ENCODE data around the gene CAMTA1. TPM values are rescaled to one million over a fixed set of nuclear protein-coding genes. Genes with fewer than 3 reads are reported as not detected.

The CAMTA1 gene
- total and polyA plus RNA-seq, 8 donors, result 42.8 to 213 (median 118) TPM

- no peaks in the 10 kb centered on the region for H3K36me3 ChIP-seq
- peaks cover 0 to 7% (median 0%) of the 10 kb centered on the region in 4 donors for H3K4me1 ChIP-seq
- no peak overlapping the region for H3K27ac ChIP-seq
- WGBS, 5 donors, result 76 to 88% (median 80%) methylated on average over 2 of the region's 2 CpGs
- DNase-seq, result no peak
- TF ChIP-seq CTCF (IDR thresholded peaks at IDR 0.05), result no peak
- TF ChIP-seq EP300 (IDR thresholded peaks at IDR 0.05), result no peak
- TF ChIP-seq POLR2A (IDR thresholded peaks at IDR 0.05), result no peak
- no peak for TF ChIP-seq POLR2AphosphoS5 (IDR thresholded peaks at IDR 0.05)
- no peak overlapping the region for H3K4me3 ChIP-seq
- intact Hi-C loops (cut with DNase I; ENCODE audit: low total_unique reads), result no loop called here
- no peaks in the 10 kb centered on the region for H3K27me3 ChIP-seq
- no peaks in the 10 kb centered on the region for H3K9me3 ChIP-seq
Observed at GRCh38 chr1:7344299-7344698, 559.0 kb downstream of the CAMTA1 start.

GRCh38 chr1:7345516-7345915 is 560.3 kb downstream of the CAMTA1 start:
- Histone ChIP-seq H3K9me3 (no peaks in the 10 kb centered on the region), H3K27ac (no peak overlapping the region), H3K36me3 (no peaks in the 10 kb centered on the region), H3K4me3 (no peak overlapping the region), H3K27me3 (no peaks in the 10 kb centered on the region), H3K4me1 (peaks cover 0 to 7% (median 0%) of the 10 kb centered on the region in 4 donors)
- WGBS, 5 donors, result 82 to 93% (median 88%) methylated on average over 3 of the region's 3 CpGs
- TF ChIP-seq CTCF (IDR thresholded peaks at IDR 0.05) (no peak), POLR2A (IDR thresholded peaks at IDR 0.05) (no peak), POLR2AphosphoS5 (IDR thresholded peaks at IDR 0.05) (no peak), EP300 (IDR thresholded peaks at IDR 0.05) (no peak)
- DNase-seq, result no peak
- intact Hi-C loops (cut with DNase I; ENCODE audit: low total_unique reads), result no loop called here

GRCh38 chr1:7346070-7346596 is 560.9 kb downstream of the CAMTA1 start:
- H3K27me3 ChIP-seq, result no peaks in the 10 kb centered on the region
- DNase-seq, result no peak
- no peaks in the 10 kb centered on the region for H3K36me3 ChIP-seq
- WGBS, 5 donors, result 85 to 97% (median 90%) methylated on average over 3 of the region's 3 CpGs
- TF ChIP-seq POLR2A (IDR thresholded peaks at IDR 0.05) (no peak), POLR2AphosphoS5 (IDR thresholded peaks at IDR 0.05) (no peak), EP300 (IDR thresholded peaks at IDR 0.05) (no peak), CTCF (IDR thresholded peaks at IDR 0.05) (no peak)
- H3K4me3 ChIP-seq, result no peak overlapping the region
- no peak overlapping the region for H3K27ac ChIP-seq
- H3K4me1 ChIP-seq, result peaks cover 0 to 5% (median 0%) of the 10 kb centered on the region in 4 donors
- no peaks in the 10 kb centered on the region for H3K9me3 ChIP-seq
- intact Hi-C loops (cut with DNase I; ENCODE audit: low total_unique reads), result no loop called here

- Histone ChIP-seq H3K4me3 (no peak overlapping the region), H3K9me3 (no peaks in the 10 kb centered on the region), H3K27ac (no peak overlapping the region), H3K36me3 (no peaks in the 10 kb centered on the region), H3K4me1 (no peaks in the 10 kb centered on the region), H3K27me3 (no peaks in the 10 kb centered on the region)
- intact Hi-C loops (cut with DNase I; ENCODE audit: low total_unique reads), result no loop called here
- TF ChIP-seq EP300 (IDR thresholded peaks at IDR 0.05) (no peak), POLR2AphosphoS5 (IDR thresholded peaks at IDR 0.05) (no peak), CTCF (IDR thresholded peaks at IDR 0.05) (no peak), POLR2A (IDR thresholded peaks at IDR 0.05) (no peak)
- DNase-seq, result no peak
- 72 to 79% (median 76%) methylated on average over 20 to 24 of the region's 24 CpGs for WGBS, 5 donors
Observed at GRCh38 chr1:7346600-7347570, 561.6 kb downstream of the CAMTA1 start.

Measured in stomach (tissue), 9 donors.